ENCODE data around the gene WBP1.
A peak's percentile ranks its signal among the peaks of the same experiment; 100 is the strongest.

Gene WBP1

GRCh38 chr2:74502147-74502719 is 44.0 kb downstream of the WBP1 start:
- Histone ChIP-seq H3K79me2 (ENCODE audit: insufficient read depth, low read length) (0 out of 2 replicates have a peak, but pooled peaks cover 3% of the 10 kb centered on the region), H3K27me3 (ENCODE audit: low read length) (no peaks in the 10 kb centered on the region), H3K4me2 (ENCODE audit: low read depth, low read length, poor library complexity, severe bottlenecking) (peak overlapping the region; percentile 47), H2AFZ (ENCODE audit: low read depth, low read length, severe bottlenecking) (no peak overlapping the region), H3K27ac (ENCODE audit: low read depth, low read length) (no peak overlapping the region), H3K36me3 (ENCODE audit: low read length) (no peaks in the 10 kb centered on the region), H3K4me3 (ENCODE audit: insufficient read depth, low read length, poor library complexity, severe bottlenecking) (no peak overlapping the region), H4K20me1 (ENCODE audit: low read depth, low read length) (no peaks in the 10 kb centered on the region), H3K9ac (ENCODE audit: low read length) (peak overlapping the region; percentile 42; the same call in 1 of the 2 replicates), H3F3A (ENCODE audit: insufficient read depth) (no peaks in the 10 kb centered on the region), H3K9me3 (ENCODE audit: insufficient read depth, low read length) (no peaks in the 10 kb centered on the region), H3K9me2 (replicated peaks; ENCODE audit: insufficient read depth, low read length) (no peaks in the 10 kb centered on the region)
- TF ChIP-seq CTCF (IDR thresholded peaks at IDR 0.05; ENCODE audit: insufficient read depth, low read length, poor library complexity, severe bottlenecking), result no peak
- TF ChIP-seq EZH2phosphoT487 (conservative IDR thresholded peaks at IDR 0.05; ENCODE audit: low read length), result no peak

GRCh38 chr2:74502720-74503505 is 44.7 kb downstream of the WBP1 start:
- Histone ChIP-seq H3K9me3 (ENCODE audit: insufficient read depth, low read length) (no peaks in the 10 kb centered on the region), H3K9ac (ENCODE audit: low read length) (peak overlapping the region; percentile 42), H3K27me3 (ENCODE audit: low read length) (no peaks in the 10 kb centered on the region), H3K4me2 (ENCODE audit: low read depth, low read length, poor library complexity, severe bottlenecking) (peak overlapping the region; percentile 47), H3K27ac (ENCODE audit: low read depth, low read length) (no peak overlapping the region), H2AFZ (ENCODE audit: low read depth, low read length, severe bottlenecking) (peak overlapping the region; percentile 52), H4K20me1 (ENCODE audit: low read depth, low read length) (no peaks in the 10 kb centered on the region), H3K79me2 (ENCODE audit: insufficient read depth, low read length) (0 out of 2 replicates have a peak, but pooled peaks cover 3% of the 10 kb centered on the region), H3K36me3 (ENCODE audit: low read length) (no peaks in the 10 kb centered on the region), H3K4me3 (ENCODE audit: insufficient read depth, low read length, poor library complexity, severe bottlenecking) (peak overlapping the region; percentile 30), H3K9me2 (replicated peaks; ENCODE audit: insufficient read depth, low read length) (no peaks in the 10 kb centered on the region), H3F3A (ENCODE audit: insufficient read depth) (no peaks in the 10 kb centered on the region)
- 0 out of 2 replicates have a peak, but pooled peaks have one; percentile 31 for TF ChIP-seq EZH2phosphoT487 (conservative IDR thresholded peaks at IDR 0.05; ENCODE audit: low read length)
- peak; percentile 21 for TF ChIP-seq CTCF (IDR thresholded peaks at IDR 0.05; ENCODE audit: insufficient read depth, low read length, poor library complexity, severe bottlenecking)

GRCh38 chr2:74503506-74504475 is 45.6 kb downstream of the WBP1 start:
- Histone ChIP-seq H3K4me3 (ENCODE audit: insufficient read depth, low read length, poor library complexity, severe bottlenecking) (no peak overlapping the region), H3K79me2 (ENCODE audit: insufficient read depth, low read length) (0 out of 2 replicates have a peak, but pooled peaks cover 3% of the 10 kb centered on the region), H3K9me3 (ENCODE audit: insufficient read depth, low read length) (no peaks in the 10 kb centered on the region), H3K9me2 (replicated peaks; ENCODE audit: insufficient read depth, low read length) (no peaks in the 10 kb centered on the region), H3K4me2 (ENCODE audit: low read depth, low read length, poor library complexity, severe bottlenecking) (peak overlapping the region; percentile 47), H4K20me1 (ENCODE audit: low read depth, low read length) (no peaks in the 10 kb centered on the region), H3F3A (ENCODE audit: insufficient read depth) (no peaks in the 10 kb centered on the region), H3K9ac (ENCODE audit: low read length) (peak overlapping the region; percentile 42), H3K27me3 (ENCODE audit: low read length) (no peaks in the 10 kb centered on the region), H2AFZ (ENCODE audit: low read depth, low read length, severe bottlenecking) (no peak overlapping the region), H3K27ac (ENCODE audit: low read depth, low read length) (no peak overlapping the region), H3K36me3 (ENCODE audit: low read length) (no peaks in the 10 kb centered on the region)
- no peak for TF ChIP-seq EZH2phosphoT487 (conservative IDR thresholded peaks at IDR 0.05; ENCODE audit: low read length)
- TF ChIP-seq CTCF (IDR thresholded peaks at IDR 0.05; ENCODE audit: insufficient read depth, low read length, poor library complexity, severe bottlenecking), result no peak

All from SU-DHL-6 (cell line).